ENCODE measurements around the gene LGALS9. TPM values are rescaled to one million over a fixed set of nuclear protein-coding genes. Genes with fewer than 3 reads are reported as not detected.
A peak's percentile ranks its signal among the peaks of the same experiment; 100 is the strongest.
"Not testable (repeated sequence)": the region's sequence is repeated elsewhere in the genome, so short reads cannot be mapped to it uniquely, and the experiment has no call there.

LGALS9 gene
- total and polyA plus RNA-seq, 5 donors from 2014 or later: 38.3 to 122 (median 41.0) TPM

- no peaks in the 10 kb centered on the region for H3K4me1 ChIP-seq (ENCODE audit: control insufficient read depth, insufficient read depth, low read length, poor library complexity, severe bottlenecking)
- no peak overlapping the region for H3K4me3 Mint-ChIP-seq
- no peak for DNase-seq
- H3K27me3 Mint-ChIP-seq: no peaks in the 10 kb centered on the region
- no peak overlapping the region for H3K27ac ChIP-seq (ENCODE audit: insufficient read depth, low read length, poor library complexity, severe bottlenecking)
- H3K27me3 ChIP-seq (ENCODE audit: control insufficient read depth, insufficient read depth, low read length): no peaks in the 10 kb centered on the region
- no peak for ATAC-seq (ENCODE audit: low read depth in 2 of 2)
- H3K36me3 Mint-ChIP-seq: peaks cover 29% of the 10 kb centered on the region
- peaks cover 29% of the 10 kb centered on the region for H3K36me3 ChIP-seq (ENCODE audit: control insufficient read depth, insufficient read depth, low read length)
- H3K27ac Mint-ChIP-seq: peak overlapping the region in 1 of 3 donors; percentile 38
- H3K4me3 ChIP-seq (ENCODE audit: low read depth, low read length): no peak overlapping the region
- peaks cover 0 to 10% (median 3%) of the 10 kb centered on the region in 4 donors for H3K4me1 Mint-ChIP-seq
- no peaks in the 10 kb centered on the region for H3K9me3 ChIP-seq (ENCODE audit: control insufficient read depth in 2 of 2, low read length in 2 of 2)
- peaks cover 0 to 1% (median 0%) of the 10 kb centered on the region in 7 donors for H3K9me3 Mint-ChIP-seq
These were observed 6.4 kb upstream of the LGALS9 start for GRCh38 chr17:27624539-27624938.

DNA sequence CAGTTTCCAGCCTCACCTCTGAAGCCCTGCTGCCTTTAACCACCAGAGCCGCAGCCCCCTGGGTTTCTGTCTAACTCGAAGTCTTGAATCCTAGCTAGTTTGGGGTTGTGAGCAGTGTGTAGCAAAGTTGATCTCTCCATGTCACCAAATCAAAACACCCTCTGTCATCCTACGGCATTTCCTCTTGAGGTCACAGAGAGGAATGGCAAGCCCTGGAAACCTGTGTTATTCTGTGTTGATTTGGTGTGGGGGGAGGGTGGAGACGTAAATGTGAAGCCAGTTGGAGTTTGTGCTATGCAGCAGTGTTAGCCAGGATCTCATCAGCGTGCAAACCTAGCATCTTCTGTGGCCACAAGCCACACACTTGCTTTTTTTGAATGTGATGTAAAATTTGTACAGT lies 5.1 kb upstream of the LGALS9 start:
- Mint-ChIP-seq H3K4me3 (no peak overlapping the region), H3K4me1 (peaks cover 2 to 18% (median 13%) of the 10 kb centered on the region in 4 donors), H3K27me3 (no peaks in the 10 kb centered on the region), H3K9me3 (peaks cover 0 to 1% (median 0%) of the 10 kb centered on the region in 7 donors), H3K27ac (no peak overlapping the region), H3K36me3 (peaks cover 25% of the 10 kb centered on the region)
- H3K27ac ChIP-seq (ENCODE audit: insufficient read depth, low read length, poor library complexity, severe bottlenecking): no peak overlapping the region
- peaks cover 21% of the 10 kb centered on the region for H3K36me3 ChIP-seq (ENCODE audit: control insufficient read depth, insufficient read depth, low read length)
- H3K9me3 ChIP-seq (ENCODE audit: control insufficient read depth in 2 of 2, low read length in 2 of 2): no peaks in the 10 kb centered on the region
- no peaks in the 10 kb centered on the region for H3K27me3 ChIP-seq (ENCODE audit: control insufficient read depth, insufficient read depth, low read length)
- DNase-seq (no peak), ATAC-seq (ENCODE audit: low read depth in 2 of 2) (no peak)
- H3K4me1 ChIP-seq (ENCODE audit: control insufficient read depth, insufficient read depth, low read length, poor library complexity, severe bottlenecking): peaks cover 7% of the 10 kb centered on the region
- no peak overlapping the region for H3K4me3 ChIP-seq (ENCODE audit: low read depth, low read length)

- Mint-ChIP-seq H3K36me3 (peaks cover 16% of the 10 kb centered on the region), H3K4me3 (no peak overlapping the region), H3K9me3 (peaks cover 0 to 1% (median 0%) of the 10 kb centered on the region in 7 donors), H3K27ac (peak overlapping the region in 2 of 3 donors; percentile 23 to 61), H3K4me1 (peaks cover 5 to 32% (median 22%) of the 10 kb centered on the region in 4 donors), H3K27me3 (no peaks in the 10 kb centered on the region)
- no peak overlapping the region for H3K4me3 ChIP-seq (ENCODE audit: low read depth, low read length)
- ATAC-seq (ENCODE audit: low read depth in 2 of 2) (no peak), DNase-seq (no peak)
- no peak overlapping the region for H3K27ac ChIP-seq (ENCODE audit: insufficient read depth, low read length, poor library complexity, severe bottlenecking)
- H3K4me1 ChIP-seq (ENCODE audit: control insufficient read depth, insufficient read depth, low read length, poor library complexity, severe bottlenecking): peaks cover 22% of the 10 kb centered on the region
- peaks cover 7% of the 10 kb centered on the region for H3K36me3 ChIP-seq (ENCODE audit: control insufficient read depth, insufficient read depth, low read length)
- no peaks in the 10 kb centered on the region for H3K27me3 ChIP-seq (ENCODE audit: control insufficient read depth, insufficient read depth, low read length)
- H3K9me3 ChIP-seq (ENCODE audit: control insufficient read depth in 2 of 2, low read length in 2 of 2): no peaks in the 10 kb centered on the region
These were observed 3.5 kb upstream of the LGALS9 start for GRCh38 chr17:27627514-27627913.

DNA sequence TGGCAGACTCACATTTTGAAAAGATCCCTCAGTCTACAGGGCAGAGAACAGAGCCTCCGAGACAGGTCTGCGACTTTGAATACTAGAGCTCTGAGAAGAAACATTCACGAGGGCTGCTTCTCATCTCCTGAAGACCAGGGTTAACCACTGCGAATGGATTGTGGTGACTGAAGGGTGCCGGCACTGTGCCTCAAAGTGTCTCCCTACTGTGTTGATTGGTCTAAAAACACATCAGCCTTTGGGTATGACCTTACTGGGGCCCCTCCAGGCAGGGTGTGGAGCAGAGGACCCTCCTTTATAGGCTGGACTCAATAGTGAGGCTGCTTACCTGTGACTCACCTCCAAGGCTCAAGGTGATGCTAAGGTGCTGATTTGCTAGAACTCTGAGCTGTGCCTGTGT lies 2.6 kb upstream of the LGALS9 start:
- peaks cover 4% of the 10 kb centered on the region for H3K36me3 ChIP-seq (ENCODE audit: control insufficient read depth, insufficient read depth, low read length)
- peaks cover 0 to 1% (median 0%) of the 10 kb centered on the region in 7 donors for H3K9me3 Mint-ChIP-seq
- DNase-seq (no peak), ATAC-seq (ENCODE audit: low read depth in 2 of 2) (no peak)
- H3K27ac Mint-ChIP-seq: peak overlapping the region in 1 of 3 donors; percentile 19
- H3K9me3 ChIP-seq (ENCODE audit: control insufficient read depth in 2 of 2, low read length in 2 of 2): no peaks in the 10 kb centered on the region
- no peaks in the 10 kb centered on the region for H3K27me3 ChIP-seq (ENCODE audit: control insufficient read depth, insufficient read depth, low read length)
- H3K4me3 ChIP-seq (ENCODE audit: low read depth, low read length): no peak overlapping the region
- no peaks in the 10 kb centered on the region for H3K27me3 Mint-ChIP-seq
- peak overlapping the region in 1 of 4 donors; percentile 55 for H3K4me3 Mint-ChIP-seq
- H3K4me1 ChIP-seq (ENCODE audit: control insufficient read depth, insufficient read depth, low read length, poor library complexity, severe bottlenecking): peaks cover 30% of the 10 kb centered on the region
- H3K36me3 Mint-ChIP-seq: peaks cover 9% of the 10 kb centered on the region
- no peak overlapping the region for H3K27ac ChIP-seq (ENCODE audit: insufficient read depth, low read length, poor library complexity, severe bottlenecking)
- peaks cover 5 to 40% (median 27%) of the 10 kb centered on the region in 4 donors for H3K4me1 Mint-ChIP-seq

- H3K27me3 Mint-ChIP-seq; H3K27ac ChIP-seq (ENCODE audit: insufficient read depth, low read length, poor library complexity, severe bottlenecking); DNase-seq; H3K9me3 Mint-ChIP-seq; H3K9me3 ChIP-seq (ENCODE audit: control insufficient read depth in 2 of 2, low read length in 2 of 2); ATAC-seq (ENCODE audit: low read depth in 2 of 2); H3K36me3 Mint-ChIP-seq; H3K36me3 ChIP-seq (ENCODE audit: control insufficient read depth, insufficient read depth, low read length); H3K27me3 ChIP-seq (ENCODE audit: control insufficient read depth, insufficient read depth, low read length); H3K4me3 ChIP-seq (ENCODE audit: low read depth, low read length): not testable (repeated sequence)
- H3K4me3 Mint-ChIP-seq: peak overlapping the region in 1 of 4 donors; percentile 9
- peaks cover 6 to 48% (median 30%) of the 10 kb centered on the region in 4 donors for H3K4me1 Mint-ChIP-seq
- peaks cover 35% of the 10 kb centered on the region for H3K4me1 ChIP-seq (ENCODE audit: control insufficient read depth, insufficient read depth, low read length, poor library complexity, severe bottlenecking)
- H3K27ac Mint-ChIP-seq: peak overlapping the region; percentile 19 to 84 (median 80)
These were observed 1.7 kb upstream of the LGALS9 start for GRCh38 chr17:27629260-27629659.

GRCh38 chr17:27631411-27631760 lies 398 bp downstream of the LGALS9 start:
- Histone ChIP-seq H3K36me3 (ENCODE audit: control insufficient read depth, insufficient read depth, low read length) (no peaks in the 10 kb centered on the region), H3K27me3 (ENCODE audit: control insufficient read depth, insufficient read depth, low read length) (no peaks in the 10 kb centered on the region), H3K4me1 (ENCODE audit: control insufficient read depth, insufficient read depth, low read length, poor library complexity, severe bottlenecking) (peaks cover 35% of the 10 kb centered on the region), H3K4me3 (ENCODE audit: low read depth, low read length) (peak overlapping the region; percentile 96), H3K27ac (ENCODE audit: insufficient read depth, low read length, poor library complexity, severe bottlenecking) (peak overlapping the region; percentile 67), H3K9me3 (ENCODE audit: control insufficient read depth in 2 of 2, low read length in 2 of 2) (no peaks in the 10 kb centered on the region)
- DNase-seq (peak in 2 of 3 donors; percentile 20 to 64), ATAC-seq (ENCODE audit: low read depth in 2 of 2) (peak; percentile 57 to 66)
- no peaks in the 10 kb centered on the region for H3K27me3 Mint-ChIP-seq
- peak overlapping the region; percentile 95 to 99 (median 97) for H3K27ac Mint-ChIP-seq
- H3K4me1 Mint-ChIP-seq: peaks cover 14 to 60% (median 41%) of the 10 kb centered on the region in 4 donors
- peaks cover 15% of the 10 kb centered on the region for H3K36me3 Mint-ChIP-seq
- H3K4me3 Mint-ChIP-seq: peak overlapping the region; percentile 88 to 95 (median 94)
- no peaks in the 10 kb centered on the region for H3K9me3 Mint-ChIP-seq

DNA sequence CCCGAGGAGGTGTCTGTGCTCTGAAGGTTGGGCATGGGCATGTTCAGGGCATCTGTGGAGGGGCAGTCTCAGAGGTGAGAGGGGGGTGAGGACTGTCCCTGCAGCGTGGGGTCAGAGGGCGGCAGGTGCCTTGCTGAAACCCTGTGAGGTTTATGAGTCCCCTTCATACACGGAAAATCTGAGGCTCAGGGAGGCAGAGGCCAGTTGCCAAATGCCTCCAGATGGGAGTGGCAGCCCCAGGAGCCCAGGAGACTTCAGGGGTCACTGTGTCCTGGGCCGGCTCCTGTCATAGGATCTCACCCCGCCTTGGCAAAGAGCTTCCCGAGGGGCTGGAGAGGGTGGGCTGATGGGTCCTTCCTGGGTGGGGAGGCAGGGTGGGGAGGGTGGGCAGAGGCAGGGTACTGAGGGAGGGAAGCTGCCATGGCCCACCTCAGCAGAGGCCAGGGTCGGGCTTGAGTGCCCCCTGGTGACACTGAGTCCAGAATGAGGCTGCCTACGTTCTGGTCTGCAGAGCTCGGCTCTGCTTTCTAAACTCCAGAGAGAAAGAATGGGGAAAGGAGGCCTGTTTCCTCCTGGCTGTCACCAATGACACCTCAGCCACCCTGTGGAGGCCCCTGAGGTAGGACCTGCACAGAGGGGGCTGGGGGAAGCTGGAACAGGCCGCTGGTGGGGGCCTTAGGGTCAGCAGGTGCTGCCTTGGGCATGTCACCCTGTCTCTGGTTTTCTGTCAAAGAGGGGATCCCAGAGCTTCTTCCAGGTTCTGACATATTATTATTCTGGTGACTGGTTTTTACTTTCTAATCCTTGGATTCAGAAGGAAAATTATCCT lies 1.1 kb downstream of the LGALS9 start:
- DNase-seq: peak in 1 of 3 donors; percentile 15
- peak overlapping the region; percentile 96 for H3K4me3 ChIP-seq (ENCODE audit: low read depth, low read length)
- no peaks in the 10 kb centered on the region for H3K27me3 Mint-ChIP-seq
- H3K9me3 ChIP-seq (ENCODE audit: control insufficient read depth in 2 of 2, low read length in 2 of 2): no peaks in the 10 kb centered on the region
- H3K4me3 Mint-ChIP-seq: peak overlapping the region; percentile 88 to 95 (median 94)
- peaks cover 14 to 60% (median 41%) of the 10 kb centered on the region in 4 donors for H3K4me1 Mint-ChIP-seq
- H3K27me3 ChIP-seq (ENCODE audit: control insufficient read depth, insufficient read depth, low read length): no peaks in the 10 kb centered on the region
- peaks cover 15% of the 10 kb centered on the region for H3K36me3 Mint-ChIP-seq
- H3K4me1 ChIP-seq (ENCODE audit: control insufficient read depth, insufficient read depth, low read length, poor library complexity, severe bottlenecking): peaks cover 35% of the 10 kb centered on the region
- no peaks in the 10 kb centered on the region for H3K36me3 ChIP-seq (ENCODE audit: control insufficient read depth, insufficient read depth, low read length)
- H3K27ac ChIP-seq (ENCODE audit: insufficient read depth, low read length, poor library complexity, severe bottlenecking): peak overlapping the region; percentile 33
- H3K9me3 Mint-ChIP-seq: no peaks in the 10 kb centered on the region
- H3K27ac Mint-ChIP-seq: peak overlapping the region; percentile 95 to 99 (median 97)
- no peak for ATAC-seq (ENCODE audit: low read depth in 2 of 2)

All from CD4-positive, CD25-positive, alpha-beta regulatory T cell (primary cell).